ENCODE measurements around the gene IFITM2.
"Not testable (repeated sequence)": the region's sequence is repeated elsewhere in the genome, so short reads cannot be mapped to it uniquely, and the experiment has no call there.

IFITM2 gene

GRCh38 chr11:324593-325517 is 17.2 kb downstream of the IFITM2 start:
- DNase-seq (ENCODE audit: low read depth in 3 of 3, low spot score in 1 of 3), result not testable (repeated sequence)

GRCh38 chr11:325796-326591 is 18.4 kb downstream of the IFITM2 start:
- DNase-seq (ENCODE audit: low read depth in 3 of 3, low spot score in 1 of 3), result no peak

- no peak for DNase-seq (ENCODE audit: low read depth in 3 of 3, low spot score in 1 of 3)
Observed at GRCh38 chr11:326592-326841, 18.9 kb downstream of the IFITM2 start.

- no peak for DNase-seq (ENCODE audit: low read depth in 3 of 3, low spot score in 1 of 3)
Observed at GRCh38 chr11:326842-327580, 19.4 kb downstream of the IFITM2 start.

- DNase-seq (ENCODE audit: low read depth in 3 of 3, low spot score in 1 of 3), result no peak
Observed at GRCh38 chr11:327581-327923, 19.9 kb downstream of the IFITM2 start.

GRCh38 chr11:328012-328411 is 20.4 kb downstream of the IFITM2 start:
- no peak for DNase-seq (ENCODE audit: low read depth in 3 of 3, low spot score in 1 of 3)

- DNase-seq (ENCODE audit: low read depth in 3 of 3, low spot score in 1 of 3), result not testable (repeated sequence)
Observed at GRCh38 chr11:328516-329100, 21.0 kb downstream of the IFITM2 start.

- DNase-seq (ENCODE audit: low read depth in 3 of 3, low spot score in 1 of 3), result no peak
Observed at GRCh38 chr11:329886-330253, 22.3 kb downstream of the IFITM2 start.

GRCh38 chr11:330307-330693 is 22.7 kb downstream of the IFITM2 start:
- no peak for DNase-seq (ENCODE audit: low read depth in 3 of 3, low spot score in 1 of 3)

GRCh38 chr11:330694-331357 is 23.2 kb downstream of the IFITM2 start:
- DNase-seq (ENCODE audit: low read depth in 3 of 3, low spot score in 1 of 3), result no peak

- DNase-seq (ENCODE audit: low read depth in 3 of 3, low spot score in 1 of 3), result no peak
Observed at GRCh38 chr11:331358-332060, 23.9 kb downstream of the IFITM2 start.

GRCh38 chr11:332651-333480 is 25.2 kb downstream of the IFITM2 start:
- no peak for DNase-seq (ENCODE audit: low read depth in 3 of 3, low spot score in 1 of 3)

GRCh38 chr11:333616-334263 is 26.1 kb downstream of the IFITM2 start:
- DNase-seq (ENCODE audit: low read depth in 3 of 3, low spot score in 1 of 3), result not testable (repeated sequence)

- DNase-seq (ENCODE audit: low read depth in 3 of 3, low spot score in 1 of 3), result no peak
Observed at GRCh38 chr11:334264-334994, 26.8 kb downstream of the IFITM2 start.

- DNase-seq (ENCODE audit: low read depth in 3 of 3, low spot score in 1 of 3), result no peak
Observed at GRCh38 chr11:335779-336658, 28.4 kb downstream of the IFITM2 start.

GRCh38 chr11:336659-337198 is 29.1 kb downstream of the IFITM2 start:
- no peak for DNase-seq (ENCODE audit: low read depth in 3 of 3, low spot score in 1 of 3)

- DNase-seq (ENCODE audit: low read depth in 3 of 3, low spot score in 1 of 3), result no peak
Observed at GRCh38 chr11:337711-338110, 30.1 kb downstream of the IFITM2 start.
